Purkinje cell (primary cell): ENCODE measurements around the gene CGB5. TPM values are rescaled to one million over a fixed set of nuclear protein-coding genes. Genes with fewer than 3 reads are reported as not detected.

Experiments
- polyA plus RNA-seq: library from polyadenylated mRNA; unstranded; fragments of >200 nt; fragmentation: Nextera tagmentation; gene quantifications from 2 replicates; pipeline ENCODE4 v1.2.1, GENCODE V29; 2014

CGB5 gene
- polyA plus RNA-seq = not detected in 2 replicates

DNA sequence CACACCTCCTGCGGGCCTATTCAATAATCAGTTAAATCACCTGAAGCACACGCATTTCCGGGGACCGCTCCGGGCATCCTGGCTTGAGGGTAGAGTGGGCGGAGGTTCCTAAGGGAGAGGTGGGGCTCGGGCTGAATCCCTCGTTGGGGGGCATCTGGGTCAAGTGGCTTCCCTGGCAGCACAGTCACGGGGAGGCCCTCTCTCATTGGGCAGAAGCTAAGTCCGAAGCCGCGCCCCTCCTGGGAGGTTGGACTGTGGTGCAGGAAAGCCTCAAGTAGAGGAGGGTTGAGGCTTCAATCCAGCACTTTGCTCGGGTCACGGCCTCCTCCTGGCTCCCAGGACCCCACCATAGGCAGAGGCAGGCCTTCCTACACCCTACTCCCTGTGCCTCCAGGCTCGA, at the start of gene CGB5:
Gene CGB5, plus strand, starts transcription at position 301 of the 400 bp plus-strand sequence. CDS start 362 bp downstream, outside the sequence.

DNA sequence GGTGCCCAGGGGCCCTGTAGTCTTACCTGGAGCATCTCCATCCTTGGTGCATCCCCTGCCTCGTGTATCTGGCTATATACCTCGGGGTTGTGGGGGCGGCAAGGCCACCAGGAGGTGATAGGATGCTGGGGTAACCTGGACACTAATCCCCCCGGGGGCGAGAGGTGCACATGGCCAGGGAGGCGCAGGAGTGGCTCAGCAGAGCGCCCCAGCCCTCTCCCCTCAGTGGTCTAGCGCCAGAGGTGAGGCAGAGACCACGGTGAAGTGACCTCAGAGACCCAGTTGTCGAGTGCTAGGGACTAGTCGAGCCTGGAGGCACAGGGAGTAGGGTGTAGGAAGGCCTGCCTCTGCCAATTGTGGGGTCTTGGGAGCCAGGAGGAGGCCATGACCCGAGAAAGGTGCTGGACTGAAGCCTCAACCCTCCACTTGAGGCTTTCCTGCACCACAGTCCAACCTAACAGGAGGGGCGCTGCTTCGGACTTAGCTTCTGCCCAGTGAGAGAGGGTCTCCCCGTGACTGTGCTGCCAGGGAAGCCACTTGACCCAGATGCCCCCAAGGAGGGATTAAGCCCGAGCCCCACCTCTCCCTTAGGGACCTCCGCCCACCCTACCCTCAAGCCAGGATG, 26.5 kb upstream of the CGB5 start, which contains the start of gene LHB:
Gene LHB, minus strand, starts transcription at position 51 of the 625 bp plus-strand sequence. Its CDS starts 10 bp downstream, at position 41.

DNA sequence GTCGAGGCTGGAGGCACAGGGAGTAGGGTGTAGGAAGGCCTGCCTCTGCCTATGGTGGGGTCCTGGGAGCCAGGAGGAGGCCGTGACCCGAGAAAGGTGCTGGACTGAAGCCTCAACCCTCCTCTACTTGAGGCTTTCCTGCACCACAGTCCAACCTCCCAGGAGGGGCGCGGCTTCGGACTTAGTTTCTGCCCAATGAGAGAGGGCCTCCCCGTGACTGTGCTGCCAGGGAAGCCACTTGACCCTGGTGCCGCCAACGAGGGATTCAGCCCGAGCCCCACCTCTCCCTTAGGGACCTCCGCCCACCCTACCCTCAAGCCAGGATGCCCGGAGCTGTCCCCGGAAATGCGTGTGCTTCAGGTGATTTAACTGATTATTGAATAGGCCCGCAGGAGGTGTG, 19.4 kb upstream of the CGB5 start, which contains the start of gene CGB3:
Gene CGB3, minus strand, starts transcription at position 101 of the 400 bp plus-strand sequence. CDS start 362 bp downstream, outside the sequence.

DNA sequence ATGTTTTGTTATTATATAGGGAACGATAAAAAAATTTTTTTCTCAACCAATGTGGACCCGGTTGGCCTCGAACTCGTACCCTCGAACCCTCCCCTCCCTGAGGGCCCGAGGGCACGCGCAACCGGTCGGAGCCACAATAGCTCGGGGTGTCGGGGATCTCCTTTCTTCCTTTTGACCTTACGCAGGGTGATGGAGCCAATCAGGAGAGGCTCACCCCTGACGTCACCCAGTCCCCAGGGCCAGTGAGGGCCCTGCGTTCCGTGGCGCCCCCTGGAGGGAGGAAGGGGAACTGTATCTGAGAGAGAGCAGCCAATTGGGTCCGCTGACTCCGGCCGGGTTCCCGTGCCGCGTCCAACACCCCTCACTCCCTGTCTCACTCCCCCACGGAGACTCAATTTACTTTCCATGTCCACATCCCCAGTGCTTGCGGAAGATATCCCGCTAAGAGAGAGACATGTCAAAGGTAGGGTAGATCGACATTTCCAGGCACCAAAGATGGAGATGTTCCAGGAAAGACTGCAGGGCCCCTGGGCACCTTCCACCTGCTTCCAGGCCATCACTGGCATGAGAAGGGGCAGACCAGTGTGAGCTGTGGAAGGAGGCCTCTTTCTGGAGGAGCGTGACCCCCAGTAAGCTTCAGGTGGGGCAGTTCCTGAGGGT, 11.9 kb upstream of the CGB5 start, which contains the start of gene CGB2:
Gene CGB2, plus strand, starts transcription at position 249 of the 660 bp plus-strand sequence. Its CDS starts 206 bp downstream, at position 455.

DNA sequence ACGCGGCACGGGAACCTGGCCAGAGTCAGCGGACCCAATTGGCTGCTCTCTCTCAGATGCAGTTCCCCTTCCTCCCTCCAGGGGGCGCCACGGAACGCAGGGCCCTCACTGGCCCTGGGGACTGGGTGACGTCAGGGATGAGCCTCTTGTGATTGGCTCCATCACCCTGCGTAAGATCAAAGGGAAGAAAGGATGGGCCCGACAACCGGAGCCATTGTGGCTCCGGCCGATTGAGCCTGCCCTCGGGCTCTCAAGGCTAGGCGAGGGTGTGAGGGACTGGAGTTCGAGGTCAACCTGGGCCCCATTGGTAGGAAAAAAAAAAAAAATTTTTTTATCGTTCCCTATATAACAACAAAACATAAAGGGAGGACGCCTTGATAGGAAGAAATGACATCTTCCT, 6.8 kb upstream of the CGB5 start, which contains the start of gene CGB1:
Gene CGB1, minus strand, starts transcription at position 81 of the 400 bp plus-strand sequence. CDS start 184 bp downstream, outside the sequence.

DNA sequence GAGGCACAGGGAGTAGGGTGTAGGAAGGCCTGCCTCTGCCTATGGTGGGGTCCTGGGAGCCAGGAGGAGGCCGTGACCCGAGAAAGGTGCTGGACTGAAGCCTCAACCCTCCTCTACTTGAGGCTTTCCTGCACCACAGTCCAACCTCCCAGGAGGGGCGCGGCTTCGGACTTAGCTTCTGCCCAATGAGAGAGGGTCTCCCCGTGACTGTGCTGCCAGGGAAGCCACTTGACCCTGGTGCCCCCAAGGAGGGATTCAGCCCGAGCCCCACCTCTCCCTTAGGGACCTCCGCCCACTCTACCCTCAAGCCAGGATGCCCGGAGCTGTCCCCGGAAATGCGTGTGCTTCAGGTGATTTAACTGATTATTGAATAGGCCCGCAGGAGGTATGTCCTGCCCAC, 5.4 kb downstream of the CGB5 start, which contains the start of gene CGB8:
Gene CGB8, minus strand, starts transcription at position 101 of the 400 bp plus-strand sequence. CDS start 372 bp downstream, outside the sequence.

DNA sequence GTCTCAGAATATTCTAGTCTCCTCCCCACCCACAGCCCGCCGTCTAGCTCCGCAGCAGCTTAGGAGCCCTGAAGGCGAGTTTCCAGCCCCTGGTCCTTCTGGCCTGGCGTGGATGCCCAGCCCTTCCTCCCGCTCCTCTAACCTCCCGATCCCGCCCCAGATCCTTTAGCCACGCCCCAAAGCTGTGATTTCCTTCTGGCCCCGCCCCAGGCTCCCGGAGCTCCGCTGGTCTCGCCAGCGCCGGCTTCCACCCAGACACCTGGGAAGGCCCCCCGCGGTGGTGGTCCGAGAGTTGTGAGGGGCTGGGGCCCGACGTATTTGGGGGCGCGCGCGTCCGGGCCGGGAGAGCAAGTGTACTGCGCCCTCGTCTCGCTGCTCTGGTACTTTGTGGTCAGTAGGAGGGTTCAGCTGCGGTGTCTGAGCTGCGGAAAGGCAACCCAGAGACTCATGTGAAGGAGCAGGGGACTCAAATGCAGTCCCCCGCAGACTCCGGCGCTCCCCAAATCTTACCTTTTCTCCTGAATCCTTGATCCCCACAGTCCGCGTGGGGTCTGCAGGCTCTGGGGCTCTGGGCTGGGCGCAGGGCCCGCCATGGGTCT, 14.1 kb downstream of the CGB5 start, which contains the start of gene CGB7:
Gene CGB7, minus strand, starts transcription at position 114 of the 599 bp plus-strand sequence. CDS start 2,374 bp downstream, outside the sequence.

DNA sequence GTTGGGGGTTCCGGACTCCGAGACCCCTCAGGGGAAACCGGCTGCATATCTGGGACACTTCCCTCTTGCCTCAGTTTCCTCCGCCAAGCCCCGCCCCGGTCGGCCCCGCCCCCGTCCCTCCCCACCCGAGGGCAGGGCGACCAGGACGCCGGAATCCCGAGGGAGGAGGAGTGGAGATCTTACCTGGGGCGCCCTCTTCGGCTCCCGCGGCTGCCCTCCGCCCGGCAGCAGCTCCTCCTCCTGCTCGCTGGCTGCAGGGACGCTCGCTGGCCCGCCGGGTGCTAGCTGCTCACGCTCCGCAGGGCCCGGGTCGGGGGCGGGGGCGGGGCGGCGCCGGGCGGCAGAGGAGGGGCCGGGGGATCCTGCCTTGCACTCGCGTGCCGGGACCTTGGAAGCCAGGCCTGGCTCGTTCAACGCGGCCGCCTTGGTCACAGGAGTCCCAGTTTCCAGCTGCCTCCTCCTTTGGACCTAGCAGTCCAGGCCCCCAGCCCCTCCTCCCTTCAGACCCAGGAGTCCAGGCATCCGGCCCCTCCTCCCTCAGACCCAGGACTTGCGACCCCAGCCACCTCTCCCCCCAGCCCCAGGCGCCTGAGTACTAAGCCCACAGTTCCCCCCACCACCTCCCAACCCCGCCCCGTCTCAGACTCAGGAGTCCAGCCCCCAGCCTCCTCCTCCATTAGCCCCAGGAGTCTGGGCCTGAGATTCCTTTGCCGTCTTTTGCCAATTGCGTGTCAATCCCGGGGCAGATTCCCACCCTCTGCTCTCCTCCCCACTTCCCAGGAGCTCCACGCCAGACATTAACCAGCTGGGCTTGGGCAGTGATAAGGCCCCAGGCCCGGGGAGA, 21.3 kb downstream of the CGB5 start, which contains the start of gene NTF4:
Gene NTF4, minus strand, starts transcription at position 51 of the 844 bp plus-strand sequence. CDS start 2,821 bp downstream, outside the sequence.

DNA sequence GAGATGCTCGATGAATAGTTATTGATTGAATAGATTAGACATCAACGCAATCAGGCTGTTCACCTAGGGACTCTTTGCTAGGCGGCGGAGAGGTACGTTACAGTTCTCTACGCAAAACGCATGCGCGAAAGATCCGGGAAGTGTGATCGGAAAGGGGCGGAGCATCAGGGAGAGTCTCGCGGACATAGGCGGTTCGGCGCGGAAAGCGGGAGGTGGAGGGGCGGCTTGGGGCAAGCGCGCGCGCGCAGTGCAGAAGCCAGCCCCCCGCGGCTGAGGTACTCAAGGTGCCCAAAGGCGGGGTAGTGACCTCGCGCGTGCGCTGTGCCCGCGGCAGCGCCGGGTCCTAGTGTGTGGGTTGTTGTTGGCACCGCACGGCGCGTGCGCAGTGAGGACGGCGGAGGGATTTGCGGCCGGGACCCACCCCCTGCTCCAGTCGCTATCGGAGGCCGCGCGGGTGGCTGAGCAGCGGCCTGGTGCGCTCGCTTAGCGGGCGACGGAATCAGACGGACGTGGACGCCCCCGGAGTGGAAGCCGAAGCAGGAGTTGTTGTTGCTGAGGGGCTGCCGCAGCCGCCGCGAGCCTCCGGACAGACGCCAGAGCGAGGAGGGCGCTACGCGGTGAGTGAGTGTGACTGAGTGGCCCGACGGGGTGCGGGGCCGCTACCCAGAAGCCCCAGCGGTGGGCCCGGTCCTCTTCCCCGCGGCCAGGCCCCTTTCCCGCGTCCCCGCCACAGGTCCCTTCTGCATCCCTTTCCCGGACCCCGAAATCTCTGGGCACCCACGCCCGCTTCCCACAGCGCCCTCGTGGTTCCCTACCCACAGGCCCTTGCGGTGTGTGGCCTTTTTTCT, 41.6 kb downstream of the CGB5 start, which contains the start of gene SNRNP70:
Gene SNRNP70, plus strand, starts transcription at position 432 of the 848 bp plus-strand sequence. CDS start 964 bp downstream, outside the sequence.

Other genes with a start within 250 kb of the CGB5 start
- gene BCAT2, start 232.8 kb upstream of the CGB5 start, polyA plus RNA-seq = 5.8 and 6.6 TPM in 2 replicates
- 12.4 and 12.5 TPM in 2 replicates for gene HSD17B14, start 207.4 kb upstream of the CGB5 start, polyA plus RNA-seq
- not detected in 2 replicates for gene PLEKHA4, start 175.2 kb upstream of the CGB5 start, polyA plus RNA-seq
- 1.7 TPM in 1 of 2 replicates, not detected in the other for gene PPP1R15A, start 171.4 kb upstream of the CGB5 start, polyA plus RNA-seq
- gene TULP2, start 145.1 kb upstream of the CGB5 start, polyA plus RNA-seq = not detected in 2 replicates
- gene NUCB1, start 143.5 kb upstream of the CGB5 start, polyA plus RNA-seq = 28.0 and 39.6 TPM in 2 replicates
- gene DHDH, start 110.1 kb upstream of the CGB5 start, polyA plus RNA-seq = not detected in 2 replicates
- gene BAX, start 89.0 kb upstream of the CGB5 start, polyA plus RNA-seq = 1.0 TPM in 1 of 2 replicates, not detected in the other
- gene FTL, start 78.5 kb upstream of the CGB5 start, polyA plus RNA-seq = 471 and 609 TPM in 2 replicates
- gene GYS1, start 50.5 kb upstream of the CGB5 start, polyA plus RNA-seq = 1.3 and 1.4 TPM in 2 replicates
- gene RUVBL2, start 50.0 kb upstream of the CGB5 start, polyA plus RNA-seq = 40.7 and 53.3 TPM in 2 replicates
- not detected in 2 replicates for gene LHB, start 26.8 kb upstream of the CGB5 start, polyA plus RNA-seq
- gene CGB3, start 19.5 kb upstream of the CGB5 start, polyA plus RNA-seq = not detected in 2 replicates
- not detected in 2 replicates for gene CGB2, start 12.0 kb upstream of the CGB5 start, polyA plus RNA-seq
- not detected in 2 replicates for gene CGB1, start 7.0 kb upstream of the CGB5 start, polyA plus RNA-seq
- gene CGB8, start 5.3 kb downstream of the CGB5 start, polyA plus RNA-seq = not detected in 2 replicates
- gene CGB7, start 13.9 kb downstream of the CGB5 start, polyA plus RNA-seq = not detected in 2 replicates
- gene NTF4, start 21.0 kb downstream of the CGB5 start, polyA plus RNA-seq = not detected in 2 replicates
- not detected in 2 replicates for gene KCNA7, start 28.9 kb downstream of the CGB5 start, polyA plus RNA-seq
- gene SNRNP70, start 41.6 kb downstream of the CGB5 start, polyA plus RNA-seq = 6.3 and 7.5 TPM in 2 replicates
- gene LIN7B, start 70.5 kb downstream of the CGB5 start, polyA plus RNA-seq = 34.2 and 35.7 TPM in 2 replicates
- 4.2 TPM in 1 of 2 replicates, not detected in the other for gene C19orf73, start 75.3 kb downstream of the CGB5 start, polyA plus RNA-seq
- 1.2 and 9.4 TPM in 2 replicates for gene PPFIA3, start 75.7 kb downstream of the CGB5 start, polyA plus RNA-seq
- not detected in 2 replicates for gene HRC, start 111.5 kb downstream of the CGB5 start, polyA plus RNA-seq
- 0.55 and 2.0 TPM in 2 replicates for gene TRPM4, start 113.9 kb downstream of the CGB5 start, polyA plus RNA-seq